Fibroblast of lung (primary cell): Measurements from ENCODE around the gene DDX27. TPM values are rescaled to one million over a fixed set of nuclear protein-coding genes. Genes with fewer than 3 reads are reported as not detected.

Experiments
- DNase-seq, 2 donors: peaks; one replicate each; pipeline versions ENCODE4 v3.0.0 to v3.0.0-alpha.2; 2010; ENCODE audit warnings: low read depth in 2 of 2
- H2AFZ ChIP-seq: 2 replicates; pipeline ENCODE4 v1.5.1; 2012; ENCODE audit warnings: low read length, control low read depth, inconsistent platforms
- H3K27ac ChIP-seq: 2 replicates; pipeline ENCODE4 v1.5.1; 2011; ENCODE audit warnings: low read length, control low read depth; ENCODE audit not compliant: insufficient read depth
- H3K27me3 ChIP-seq: 2 replicates; pipeline ENCODE4 v1.5.1; 2011; ENCODE audit warnings: mild to moderate bottlenecking, low read length; ENCODE audit not compliant: control insufficient read depth, insufficient read depth
- H3K36me3 ChIP-seq: 2 replicates; pipeline ENCODE4 v1.5.1; 2011; ENCODE audit warnings: low read length; ENCODE audit not compliant: control insufficient read depth, insufficient read depth
- H3K4me1 ChIP-seq: 2 replicates; pipeline ENCODE4 v1.5.1; 2011; ENCODE audit warnings: low read length; ENCODE audit not compliant: control insufficient read depth, insufficient read depth; ENCODE audit errors: extremely low read depth
- H3K4me2 ChIP-seq: 2 replicates; pipeline ENCODE4 v1.5.1; 2011; ENCODE audit warnings: low read length, control low read depth; ENCODE audit not compliant: insufficient read depth; ENCODE audit errors: extremely low read depth
- H3K4me3 ChIP-seq, 4 experiments: fragments of 200-600 bp in 1 of 4; sonication (generic) in 1 of 4; replicated peaks in 1 of 4; 2 replicates each; pipeline ENCODE4 v1.5.1; 2011 to 2016; ENCODE audit warnings: low read length in 4 of 4, low read depth in 3 of 4, mild to moderate bottlenecking in 3 of 4, control low read depth in 2 of 4, inconsistent platforms in 1 of 4, mixed read lengths in 1 of 4; ENCODE audit not compliant: insufficient read depth in 1 of 4; ENCODE audit errors: control extremely low read depth in 1 of 4
- H3K79me2 ChIP-seq: 2 replicates; pipeline ENCODE4 v1.5.1; 2012; ENCODE audit warnings: mild to moderate bottlenecking, low read length, inconsistent platforms; ENCODE audit not compliant: control insufficient read depth, insufficient read depth
- H3K9ac ChIP-seq: 2 replicates; pipeline ENCODE4 v1.5.1; 2011; ENCODE audit warnings: mild to moderate bottlenecking, low read length, control low read depth; ENCODE audit not compliant: insufficient read depth
- H3K9me3 ChIP-seq: 2 replicates; pipeline ENCODE4 v1.5.1; 2012; ENCODE audit warnings: low read depth, low read length; ENCODE audit not compliant: control insufficient read depth, insufficient read depth
- H4K20me1 ChIP-seq: 2 replicates; pipeline ENCODE4 v1.5.1; 2011; ENCODE audit warnings: low read length; ENCODE audit not compliant: control insufficient read depth, insufficient read depth; ENCODE audit errors: extremely low read depth
- CTCF ChIP-seq, 2 donors: IDR thresholded peaks in 1 of 2; conservative IDR thresholded peaks in 1 of 2; 1 replicate in 1 of 2; 2 replicates in 1 of 2; pipeline ENCODE4 v1.5.1; 2011 to 2012; ENCODE audit warnings: low read length in 2 of 2, control low read depth in 1 of 2, inconsistent platforms in 1 of 2, low read depth in 1 of 2, mild to moderate bottlenecking in 1 of 2
- EZH2 ChIP-seq: IDR thresholded peaks from 2 replicates; pipeline ENCODE4 v1.5.1; 2012; ENCODE audit warnings: low read length, control low read depth, mild to moderate bottlenecking; ENCODE audit errors: missing control alignments
- polyA plus RNA-seq, 2 donors: library from polyadenylated mRNA; depleted of rRNA in 1 of 2; stranded (reverse) in 1 of 2; unstranded in 1 of 2; fragments of >200 nt; gene quantifications; 2 replicates each; pipeline ENCODE4 v1.2.1, GENCODE V29; 2011 to 2012; ENCODE audit warnings: missing spikeins in 1 of 2
- total RNA-seq: library from RNA; depleted of rRNA; stranded (reverse); fragments of >200 nt; gene quantifications from 2 replicates; pipeline ENCODE4 v1.2.1, GENCODE V29; 2014

DDX27 gene
- total and polyA plus RNA-seq, 2 donors (not counting 1 experiment from before 2014, with no cell fraction given), result 24.7 to 32.5 TPM

GRCh38 chr20:49286689-49287551 lies 67.7 kb downstream of the DDX27 start:
- DNase-seq, result peak in 1 of 2 donors; percentile 76
- Histone ChIP-seq H3K9me3 (peaks cover 7% of the 10 kb centered on the region), H4K20me1 (peaks cover 7% of the 10 kb centered on the region), H3K4me3 (peak overlapping the region in 1 of 4 experiments; percentile 8), H3K4me1 (peaks cover 6% of the 10 kb centered on the region), H3K79me2 (peaks cover 58% of the 10 kb centered on the region), H3K9ac (no peak overlapping the region), H2AFZ (no peak overlapping the region), H3K36me3 (peaks cover 52% of the 10 kb centered on the region), H3K27ac (peak overlapping the region; percentile 48), H3K4me2 (no peak overlapping the region), H3K27me3 (no peaks in the 10 kb centered on the region)
- TF ChIP-seq CTCF (conservative IDR thresholded peaks at IDR 0.05 in 1 of 2, IDR thresholded peaks at IDR 0.05 in 1 of 2; ENCODE audit: low read depth in 1 of 2, low read length in 2 of 2), result no peak
- no peak for TF ChIP-seq EZH2

GRCh38 chr20:49287555-49288249 lies 68.5 kb downstream of the DDX27 start:
- Histone ChIP-seq H3K9me3 (peaks cover 7% of the 10 kb centered on the region), H3K9ac (no peak overlapping the region), H3K79me2 (peaks cover 50% of the 10 kb centered on the region), H3K4me2 (no peak overlapping the region), H4K20me1 (peaks cover 9% of the 10 kb centered on the region), H3K27ac (peak overlapping the region; percentile 48), H3K4me3 (no peak overlapping the region), H3K36me3 (peaks cover 44% of the 10 kb centered on the region), H2AFZ (no peak overlapping the region), H3K4me1 (peaks cover 6% of the 10 kb centered on the region), H3K27me3 (no peaks in the 10 kb centered on the region)
- TF ChIP-seq EZH2 (no peak), CTCF (conservative IDR thresholded peaks at IDR 0.05 in 1 of 2, IDR thresholded peaks at IDR 0.05 in 1 of 2; ENCODE audit: low read depth in 1 of 2, low read length in 2 of 2) (no peak)
- DNase-seq, result peak; percentile 73 to 82

GRCh38 chr20:49288250-49288751 lies 69.1 kb downstream of the DDX27 start:
- peaks cover 6% of the 10 kb centered on the region for H3K4me1 ChIP-seq
- no peak overlapping the region for H2AFZ ChIP-seq
- no peak overlapping the region for H3K27ac ChIP-seq
- no peak overlapping the region for H3K4me3 ChIP-seq
- H3K9ac ChIP-seq, result no peak overlapping the region
- DNase-seq, result no peak
- no peaks in the 10 kb centered on the region for H3K27me3 ChIP-seq
- peaks cover 38% of the 10 kb centered on the region for H3K36me3 ChIP-seq
- peaks cover 9% of the 10 kb centered on the region for H4K20me1 ChIP-seq
- H3K9me3 ChIP-seq, result peaks cover 5% of the 10 kb centered on the region
- no peak for TF ChIP-seq EZH2
- TF ChIP-seq CTCF (conservative IDR thresholded peaks at IDR 0.05 in 1 of 2, IDR thresholded peaks at IDR 0.05 in 1 of 2; ENCODE audit: low read depth in 1 of 2, low read length in 2 of 2), result no peak
- H3K4me2 ChIP-seq, result no peak overlapping the region
- H3K79me2 ChIP-seq, result peaks cover 44% of the 10 kb centered on the region
